ENCODE results near the gene AKT2. TPM values are rescaled to one million over a fixed set of nuclear protein-coding genes. Genes with fewer than 3 reads are reported as not detected.

Gene AKT2
- polyA plus RNA-seq, 1 donor, result 191 TPM

- DNase-seq, result no peak
Measured at GRCh38 chr19:40303765-40304164, 18.6 kb upstream of the AKT2 start.

- DNase-seq, result no peak
Measured at GRCh38 chr19:40302224-40303011, 17.3 kb upstream of the AKT2 start.

GRCh38 chr19:40300668-40301067 lies 15.5 kb upstream of the AKT2 start:
- no peak for DNase-seq

DNA sequence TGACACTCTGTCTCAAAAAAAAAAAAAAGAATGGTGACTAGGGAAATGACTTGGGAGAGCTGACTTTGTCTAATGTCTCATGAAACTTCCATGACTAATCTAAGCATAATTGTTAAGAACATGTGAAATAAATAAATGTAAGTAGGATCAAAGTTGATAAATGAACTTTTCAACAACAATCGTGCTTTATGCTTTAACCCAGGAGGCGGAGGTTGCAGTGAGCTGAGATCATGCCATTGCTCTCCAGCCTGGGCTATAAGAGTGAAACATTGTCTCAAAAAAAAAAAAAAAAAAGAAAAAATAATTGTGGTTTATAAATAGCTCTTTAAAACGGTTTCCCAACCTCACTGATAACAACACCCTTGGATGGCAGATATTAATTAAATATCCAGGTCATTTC lies 12.9 kb upstream of the AKT2 start:
- no peak for DNase-seq

DNA sequence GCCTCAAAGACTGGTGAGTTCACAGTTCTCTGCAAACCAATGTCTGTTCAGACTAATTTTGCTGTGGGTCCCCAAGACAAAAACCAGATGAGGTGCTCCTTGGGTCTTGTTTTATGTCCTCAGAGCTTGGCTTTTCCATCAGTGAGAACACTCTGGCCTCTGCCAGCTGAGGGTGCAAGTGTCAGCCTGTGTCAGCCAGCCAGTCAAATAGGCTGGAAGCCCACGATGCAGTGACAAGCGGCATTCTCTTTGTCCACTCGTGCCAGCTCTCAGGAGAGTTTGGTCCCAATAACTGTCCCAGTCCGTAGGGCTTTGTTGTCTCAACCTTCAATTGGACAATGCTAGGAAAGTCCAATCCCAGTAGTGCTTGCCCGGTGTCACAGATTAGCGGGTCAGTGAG lies 9.4 kb upstream of the AKT2 start:
- DNase-seq, result no peak

- DNase-seq, result no peak
Measured at GRCh38 chr19:40286971-40287421, 1.9 kb upstream of the AKT2 start.

DNA sequence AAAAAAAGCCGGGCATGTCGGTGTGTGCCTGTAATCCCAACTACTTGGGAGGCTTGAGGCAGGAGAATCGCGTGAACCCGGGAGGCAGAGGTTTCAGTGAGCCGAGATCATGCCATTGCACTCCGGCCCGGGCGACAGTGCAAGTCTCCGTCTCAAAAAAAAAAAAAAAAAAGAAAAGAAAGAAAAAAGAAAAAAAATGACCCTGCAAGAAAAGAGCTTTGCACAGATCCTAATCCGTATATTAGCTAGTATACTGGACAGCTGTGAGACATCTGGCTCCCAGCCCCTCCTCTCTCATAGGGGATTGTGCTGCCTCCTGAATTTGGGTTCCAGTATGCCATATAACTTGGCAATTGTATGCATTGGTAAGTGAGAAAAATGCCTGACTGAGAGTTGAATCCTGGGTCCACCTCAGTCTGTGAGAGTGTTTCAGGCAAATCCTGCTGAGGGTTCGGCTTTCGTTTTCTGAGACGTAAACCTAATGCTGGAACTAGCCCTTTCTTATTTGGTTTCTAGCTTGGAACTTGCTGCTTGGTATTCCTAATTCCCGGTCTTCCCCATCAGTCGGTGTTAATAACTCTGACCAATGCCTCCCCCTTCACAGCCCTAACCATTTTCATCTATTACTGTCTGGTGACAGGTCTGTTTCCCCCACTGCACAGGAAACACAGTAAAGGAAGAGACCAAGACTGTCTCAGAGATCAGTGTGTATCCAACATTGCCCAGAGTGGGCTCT lies 1.3 kb upstream of the AKT2 start:
- DNase-seq, result no peak

- peak; percentile 100 for DNase-seq
Measured at GRCh38 chr19:40285353-40286234, 449 bp upstream of the AKT2 start.

- DNase-seq, result no peak
Measured at GRCh38 chr19:40284251-40284500, 969 bp downstream of the AKT2 start.

GRCh38 chr19:40283414-40284250 lies 1.5 kb downstream of the AKT2 start:
- no peak for DNase-seq

DNA sequence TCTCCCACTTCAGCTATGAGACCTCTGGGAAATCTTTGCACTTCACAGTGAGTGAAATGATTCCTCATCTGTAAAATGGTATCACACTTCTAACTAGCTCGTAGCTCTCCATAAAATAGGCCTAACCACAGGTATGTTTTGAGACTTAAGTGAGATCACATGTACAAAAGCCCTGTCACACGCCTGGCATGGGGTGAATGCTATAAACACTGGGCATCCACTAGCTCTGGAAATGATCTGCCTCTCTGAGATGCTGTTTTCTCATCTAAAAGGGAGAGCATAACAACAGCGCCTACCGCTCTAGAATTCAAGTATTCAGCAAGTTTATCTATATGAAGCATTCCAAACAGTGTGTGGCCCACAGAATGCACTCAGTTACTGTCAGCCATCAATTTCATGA lies 2.2 kb downstream of the AKT2 start:
- DNase-seq, result no peak

GRCh38 chr19:40282209-40282580 lies 3.0 kb downstream of the AKT2 start:
- DNase-seq, result no peak

- no peak for DNase-seq
Measured at GRCh38 chr19:40281381-40282208, 3.5 kb downstream of the AKT2 start.

DNA sequence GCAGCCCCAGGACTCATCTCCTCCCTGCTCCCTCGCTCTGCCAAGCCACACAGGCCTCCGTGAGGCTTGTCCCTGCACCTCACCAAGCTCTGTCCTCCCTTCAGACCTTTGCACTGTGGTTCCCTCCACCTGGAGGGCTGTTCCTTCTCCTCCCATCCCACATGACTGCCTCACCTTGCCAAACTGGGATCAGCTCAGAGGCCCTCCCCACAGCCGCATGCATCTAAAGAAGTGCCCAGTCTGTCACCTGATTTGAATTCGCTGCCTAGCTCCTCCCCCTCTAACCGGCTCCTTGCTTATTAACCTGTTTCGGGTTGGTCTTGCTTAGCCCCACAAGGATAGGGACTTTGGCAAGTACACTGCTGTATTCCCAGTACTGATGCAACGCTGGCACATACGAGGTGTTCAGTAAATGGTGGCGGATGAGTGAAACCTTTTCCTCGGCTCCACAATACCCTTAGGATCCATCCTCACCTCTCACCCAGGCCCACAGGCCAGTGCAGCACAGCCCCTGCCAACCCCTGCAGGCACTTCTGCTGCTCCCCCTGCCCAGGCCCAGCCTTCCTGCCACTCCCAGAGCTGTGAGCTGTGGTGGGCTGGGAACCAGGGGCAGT lies 4.4 kb downstream of the AKT2 start:
- no peak for DNase-seq

DNA sequence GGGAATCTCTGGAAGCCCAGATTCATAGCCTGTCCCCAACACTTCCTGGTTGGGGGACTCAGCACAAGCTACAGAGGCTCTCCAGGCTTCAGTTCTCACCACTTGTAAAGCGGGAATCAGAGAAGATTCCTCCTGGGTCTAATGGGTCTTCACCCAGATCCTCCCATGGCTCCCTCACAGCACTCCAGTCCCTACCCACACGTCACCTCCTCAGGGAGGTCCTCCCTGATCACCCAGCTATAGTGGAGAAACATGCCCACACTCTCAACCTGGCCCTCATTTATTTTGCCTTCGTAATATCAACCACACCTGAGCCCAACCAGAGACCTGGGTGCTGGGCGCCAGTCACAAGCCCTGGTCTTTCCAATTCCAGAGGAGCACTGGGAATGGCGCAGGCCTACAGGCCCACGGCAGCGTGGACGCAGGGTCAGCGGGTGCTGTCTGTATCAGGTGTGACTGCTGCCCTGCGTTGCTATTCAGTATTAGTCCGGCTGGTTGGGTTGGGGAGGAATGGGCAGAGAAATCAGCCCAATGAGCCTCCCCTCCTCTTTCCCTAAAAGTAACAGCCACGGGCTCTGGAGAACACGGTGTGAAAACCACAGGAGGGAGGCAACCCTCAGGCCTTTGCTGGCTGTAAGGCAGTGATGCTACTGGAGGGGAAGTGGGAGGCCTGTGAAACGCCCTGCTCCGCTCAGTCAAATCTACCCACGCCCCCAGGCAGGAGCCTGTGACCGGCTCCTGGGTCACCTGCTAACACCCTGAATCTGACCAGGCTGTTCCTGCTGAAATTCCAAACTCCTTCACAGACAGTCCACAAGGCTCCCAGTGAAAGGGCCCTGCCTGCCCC lies 5.2 kb downstream of the AKT2 start:
- no peak for DNase-seq

- peak; percentile 72 for DNase-seq
Measured at GRCh38 chr19:40279120-40279551, 6.0 kb downstream of the AKT2 start.

- no peak for DNase-seq
Measured at GRCh38 chr19:40278361-40279035, 6.6 kb downstream of the AKT2 start.

DNA sequence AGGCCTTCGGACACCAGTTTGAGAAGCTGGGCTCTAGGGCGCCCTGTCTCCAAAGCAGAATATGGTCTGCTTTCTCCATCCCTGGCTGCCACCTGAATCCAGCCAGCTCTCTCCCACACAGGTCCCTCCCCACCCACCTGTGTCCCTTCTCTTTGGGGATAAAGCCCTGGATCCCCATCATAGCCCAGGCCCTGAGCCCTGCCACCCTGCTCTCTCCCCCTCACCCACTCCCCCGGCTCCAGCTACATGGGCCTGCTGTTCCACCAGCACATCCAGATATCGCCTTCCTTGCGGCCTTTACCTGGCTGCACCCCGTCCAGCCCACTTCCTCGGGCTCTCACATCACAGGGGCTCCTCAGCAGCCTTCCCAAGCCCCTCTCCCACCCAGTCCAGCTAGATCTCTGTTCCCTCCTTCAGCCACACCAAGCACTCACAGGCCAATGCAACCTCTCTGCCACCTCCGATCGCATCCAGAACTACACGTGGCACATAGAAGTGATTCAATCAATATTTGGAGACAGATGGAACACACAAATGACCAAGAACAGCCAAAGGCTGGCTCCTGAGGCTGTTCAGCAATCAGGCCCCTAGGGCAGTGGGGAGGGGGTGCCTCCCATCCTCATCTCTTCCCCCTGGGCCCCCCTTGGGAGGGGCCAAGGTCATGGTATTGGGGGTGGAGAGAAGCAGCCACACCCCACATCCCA lies 7.6 kb downstream of the AKT2 start:
- no peak for DNase-seq
